ENCODE results near the gene KRT34. TPM values are rescaled to one million over a fixed set of nuclear protein-coding genes. Genes with fewer than 3 reads are reported as not detected.
"Not testable (repeated sequence)": the region's sequence is repeated elsewhere in the genome, so short reads cannot be mapped to it uniquely, and the experiment has no call there.

KRT34 gene
- polyA plus RNA-seq, 5 donors: not detected

DNA sequence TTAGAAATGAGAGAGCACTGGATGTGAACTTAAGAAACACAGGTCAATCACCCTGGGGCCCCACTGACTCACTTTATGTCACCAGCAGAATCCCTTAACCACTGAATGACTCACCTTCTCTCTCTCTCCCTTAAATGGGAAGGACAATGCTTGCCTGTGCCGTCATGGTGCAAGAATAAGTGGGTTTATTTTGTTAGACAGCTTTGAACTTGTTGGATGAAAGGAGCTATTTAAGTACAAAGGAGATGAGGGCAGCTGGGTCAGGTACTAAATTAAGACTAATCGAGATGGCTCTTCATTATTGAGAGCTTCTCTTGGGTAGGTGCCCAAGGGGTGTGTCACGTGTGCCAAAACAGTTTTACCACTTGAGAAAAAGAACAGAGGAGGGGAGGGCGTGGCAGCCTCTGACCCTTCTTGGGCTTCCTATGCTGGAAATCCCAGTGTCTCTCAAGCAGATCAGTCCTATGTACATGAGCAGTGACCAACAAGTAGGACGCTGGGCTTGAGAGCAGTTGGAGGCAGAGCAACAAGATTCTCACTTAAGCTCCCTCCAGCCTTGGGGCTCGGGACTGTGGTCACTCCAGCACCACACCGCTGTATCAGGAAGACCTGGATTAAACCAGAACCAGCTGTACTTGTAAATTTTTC, 22.0 kb upstream of the KRT34 start:
- no peak for DNase-seq

DNA sequence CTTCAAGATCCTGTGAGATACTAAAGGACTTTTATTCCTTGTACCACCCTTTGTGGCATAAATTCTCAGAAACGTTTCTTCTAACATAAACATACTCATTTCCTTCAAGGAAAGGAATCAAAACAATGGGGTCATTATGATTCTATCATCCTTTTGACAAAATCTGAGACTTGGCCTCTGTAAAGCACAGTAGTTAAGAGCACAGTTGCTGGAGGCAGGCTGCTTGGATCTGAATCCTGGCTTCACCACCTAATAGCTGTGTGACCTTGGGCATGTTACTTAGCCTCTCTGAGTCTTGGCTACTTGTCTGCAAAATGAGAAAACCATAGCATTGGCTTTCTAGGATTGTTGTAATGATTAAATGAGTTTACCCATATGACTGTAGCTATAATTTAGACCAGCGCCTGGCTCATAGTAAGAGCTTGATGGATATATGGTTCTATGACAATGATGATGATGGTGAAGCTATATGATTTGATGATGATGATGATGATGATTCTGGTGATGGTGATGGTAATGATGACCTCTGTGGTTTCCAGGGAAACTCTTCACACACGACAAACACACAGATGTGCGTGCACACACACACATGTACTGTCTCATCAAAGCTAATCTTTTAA, 21.4 kb upstream of the KRT34 start:
- DNase-seq: no peak

DNA sequence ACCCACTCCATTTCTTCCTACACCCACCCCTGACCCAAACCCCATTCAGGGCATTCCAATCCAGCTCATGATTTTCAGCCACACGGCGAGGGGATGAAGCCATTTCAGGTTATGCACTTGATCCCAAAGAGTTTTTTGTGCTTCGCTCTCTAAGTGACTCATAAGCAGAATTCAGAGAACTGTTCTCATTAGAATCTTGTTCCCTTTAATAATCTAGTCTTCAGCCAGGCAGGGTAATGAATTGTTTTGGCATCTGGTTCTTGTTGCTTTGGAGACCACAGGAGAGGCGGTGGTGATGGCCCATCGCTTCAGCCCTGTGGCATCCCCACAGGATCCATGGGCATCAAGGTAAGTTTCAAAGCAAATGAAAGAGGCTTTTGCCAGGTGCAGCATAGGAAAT, 20.1 kb upstream of the KRT34 start:
- DNase-seq: no peak

DNA sequence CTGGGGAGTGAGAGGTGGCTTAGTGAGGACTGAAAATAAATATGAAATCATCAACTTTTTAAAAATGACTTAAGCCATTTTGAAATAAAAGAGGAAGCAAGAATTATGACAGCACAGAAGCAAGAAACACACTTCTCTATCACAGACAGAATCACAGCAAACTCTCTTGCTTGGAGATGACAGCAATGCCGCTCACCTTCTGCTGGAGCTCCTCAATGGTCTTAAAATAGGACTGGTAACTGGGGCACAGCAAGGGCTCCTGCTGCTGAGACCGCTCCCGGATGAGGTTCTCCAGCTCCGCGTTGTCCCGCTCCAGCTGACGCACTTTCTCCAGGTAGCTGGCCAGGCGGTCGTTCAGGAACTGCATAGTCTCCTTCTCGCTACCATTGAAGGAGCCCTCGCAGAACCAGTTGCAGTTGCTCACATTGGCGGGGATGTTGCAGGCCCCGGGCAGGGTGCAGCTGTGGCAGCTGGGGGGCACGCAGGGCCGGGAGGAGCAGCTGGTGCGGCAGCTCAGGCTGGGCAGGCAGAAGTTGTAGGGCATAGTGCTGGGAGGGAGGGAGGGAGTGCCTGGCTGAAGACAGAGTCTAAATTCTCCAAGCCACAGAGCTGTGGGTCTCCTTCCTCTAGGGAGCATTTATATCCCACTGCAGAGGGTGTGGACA, 15.0 kb upstream of the KRT34 start, which contains the start of gene KRT31:
KRT31 (minus strand) TSS at position 613 of the 665 bp plus-strand sequence; CDS start at position 544, 69 bp downstream.
- DNase-seq: no peak

GRCh38 chr17:41396340-41396739, 14.2 kb upstream of the KRT34 start:
- no peak for DNase-seq

- no peak for DNase-seq
Observed at GRCh38 chr17:41395611-41396010, 13.5 kb upstream of the KRT34 start.

DNA sequence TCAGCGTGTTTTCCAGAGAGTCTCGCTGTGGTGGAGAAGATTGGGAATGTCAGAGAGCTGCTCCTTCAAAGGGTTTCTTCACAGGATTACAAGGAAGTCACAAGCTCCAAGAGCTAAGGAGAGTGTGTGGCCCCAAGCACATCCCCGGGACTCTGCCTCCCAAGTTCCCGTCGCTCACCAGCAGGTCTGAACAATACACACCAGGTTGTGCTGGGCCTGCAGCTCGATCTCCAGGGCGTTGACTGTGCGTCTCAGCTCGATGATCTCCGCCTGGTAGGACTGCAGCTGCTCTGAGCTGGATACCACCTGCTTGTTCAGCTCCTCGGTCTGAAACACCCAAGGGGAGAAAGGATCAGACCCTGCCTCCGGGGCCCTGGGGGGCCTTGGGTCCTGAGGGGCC, 12.9 kb upstream of the KRT34 start:
- DNase-seq: not testable (repeated sequence)

DNA sequence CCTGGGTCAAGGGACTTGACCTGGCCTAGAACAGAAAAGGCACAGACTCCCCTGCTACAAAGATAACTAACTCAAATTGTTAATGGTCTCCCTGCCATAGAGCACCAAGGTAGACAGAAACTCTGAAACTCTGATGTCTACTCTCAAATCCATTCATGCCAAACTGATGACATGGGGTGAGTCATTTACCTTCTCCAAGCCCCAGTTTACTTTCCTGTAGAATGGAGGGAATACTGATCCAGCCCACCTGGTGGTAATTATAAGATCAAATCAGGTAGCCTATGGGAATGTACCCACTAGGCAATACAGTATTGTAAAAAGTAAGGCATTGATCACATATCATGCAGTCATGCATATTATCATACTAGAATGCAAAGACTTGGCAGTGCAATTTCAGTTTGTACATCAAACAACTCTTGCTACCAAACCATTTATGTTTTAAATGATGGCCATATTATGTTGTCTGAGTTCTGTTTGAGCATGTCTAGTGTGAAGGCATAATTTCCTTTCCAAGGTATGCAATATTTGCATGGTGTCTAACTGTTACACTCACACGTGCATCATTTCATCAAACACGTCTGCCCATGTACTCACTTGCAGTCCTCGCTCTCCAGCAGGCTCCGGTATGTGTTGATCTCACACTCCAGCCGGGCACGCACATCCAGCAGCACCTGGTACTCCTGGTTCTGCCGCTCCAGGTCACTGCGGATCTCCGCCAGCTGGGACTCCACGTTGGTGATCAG, 12.3 kb upstream of the KRT34 start:
- DNase-seq: no peak

- DNase-seq: no peak
Observed at GRCh38 chr17:41393826-41394225, 11.7 kb upstream of the KRT34 start.

DNA sequence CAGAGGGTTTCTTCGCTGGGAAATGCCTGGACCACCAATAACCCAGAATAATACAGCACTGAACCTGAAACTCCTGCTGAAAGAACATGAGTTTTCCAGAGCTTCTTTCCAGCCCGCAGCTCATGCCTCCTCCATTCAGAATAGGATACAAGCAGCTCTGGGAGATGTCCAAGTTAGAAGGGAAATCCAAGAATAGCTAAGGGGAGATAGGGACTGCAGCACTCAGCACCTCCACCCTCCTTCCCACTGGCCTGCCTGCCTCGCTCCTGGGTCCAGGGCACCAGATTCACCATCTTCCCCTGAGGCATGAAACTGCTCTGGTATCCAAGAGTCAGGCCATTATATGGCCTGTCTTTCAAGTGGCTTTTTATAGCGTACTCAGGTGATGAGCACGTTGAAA, 11.2 kb upstream of the KRT34 start:
- DNase-seq: no peak

GRCh38 chr17:41392278-41392677, 10.2 kb upstream of the KRT34 start:
- no peak for DNase-seq

GRCh38 chr17:41391535-41391934, 9.4 kb upstream of the KRT34 start:
- no peak for DNase-seq

- DNase-seq: no peak
Observed at GRCh38 chr17:41390411-41390938, 8.4 kb upstream of the KRT34 start.

GRCh38 chr17:41387670-41388069, 5.6 kb upstream of the KRT34 start:
- no peak for DNase-seq

DNA sequence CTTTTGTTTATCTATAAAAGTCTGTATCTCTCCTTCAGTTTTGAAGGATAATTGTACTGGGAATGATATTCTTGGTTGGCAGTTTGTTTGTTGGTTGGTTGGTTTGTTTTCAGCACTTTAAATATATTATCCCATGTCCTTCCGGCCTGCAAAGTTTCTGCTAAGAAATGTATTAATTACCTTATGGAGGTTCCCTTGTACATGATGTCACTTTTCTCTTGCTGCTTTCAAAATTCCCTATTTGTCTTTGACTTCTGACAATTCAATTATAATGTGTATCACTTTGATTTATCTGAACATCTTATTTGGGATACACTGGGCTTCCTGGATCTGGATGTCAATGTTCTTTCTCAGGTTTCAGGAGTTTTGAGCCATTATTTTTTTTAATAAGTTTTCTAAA, 4.1 kb upstream of the KRT34 start:
- no peak for DNase-seq

DNA sequence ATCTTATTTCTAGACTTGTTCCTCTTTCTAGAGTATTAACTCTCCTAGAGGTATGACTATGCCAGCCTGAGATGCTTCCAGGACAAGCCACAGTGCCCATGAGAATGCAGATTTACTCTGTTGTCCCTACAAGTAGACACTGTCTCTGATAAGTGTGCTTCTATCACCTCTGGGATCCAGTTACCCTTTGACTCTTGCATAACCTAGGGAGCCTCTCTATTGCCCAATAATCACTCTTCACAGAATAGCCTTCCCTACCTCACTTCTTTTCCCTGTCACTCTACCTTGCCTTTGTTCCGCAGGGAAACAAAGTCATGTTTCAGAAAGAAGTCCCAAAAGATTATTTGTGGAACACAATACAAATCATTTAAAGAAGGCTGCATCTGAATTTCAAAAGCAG, 1.6 kb upstream of the KRT34 start:
- no peak for DNase-seq

DNA sequence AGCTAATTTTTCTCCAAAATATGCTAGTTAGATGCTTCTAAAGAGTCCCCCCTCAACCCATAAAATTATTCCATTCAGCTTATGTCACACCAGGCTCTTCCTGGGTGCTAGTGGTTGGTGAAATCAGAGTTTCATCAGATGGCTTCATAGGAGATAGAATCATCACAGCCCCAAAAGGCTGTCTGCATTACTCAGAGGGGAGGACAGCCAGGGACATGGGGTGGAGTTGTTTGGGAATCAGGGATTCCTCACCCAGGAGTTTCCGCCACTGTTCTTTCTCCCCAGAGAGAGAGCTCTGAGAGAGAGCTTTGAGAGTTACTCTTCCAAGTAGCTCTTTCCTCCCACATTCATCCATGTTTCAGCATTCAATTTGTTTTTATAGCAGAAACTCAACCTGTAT, 288 bp upstream of the KRT34 start:
- DNase-seq: no peak

GRCh38 chr17:41380091-41380490, 2.0 kb downstream of the KRT34 start:
- not testable (repeated sequence) for DNase-seq

DNA sequence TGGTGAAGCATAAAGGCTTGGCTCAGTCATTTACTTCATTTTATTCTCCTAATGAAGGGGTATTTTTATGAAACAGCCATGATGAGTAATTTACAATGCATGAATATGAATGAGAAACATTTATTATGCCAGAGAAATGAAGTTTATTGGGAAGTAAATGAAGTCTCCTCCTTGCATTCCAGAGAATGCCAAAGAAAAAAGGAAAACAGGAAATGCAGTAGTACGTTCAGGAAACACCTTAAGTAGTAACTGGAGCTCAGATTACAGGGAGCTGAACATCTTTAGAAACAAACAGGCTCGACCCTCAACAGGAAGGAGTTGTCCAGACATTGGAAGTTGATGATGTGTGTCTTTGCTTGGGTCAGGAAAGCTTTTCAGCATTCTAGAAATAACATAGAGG, 4.6 kb downstream of the KRT34 start:
- DNase-seq: no peak

DNA sequence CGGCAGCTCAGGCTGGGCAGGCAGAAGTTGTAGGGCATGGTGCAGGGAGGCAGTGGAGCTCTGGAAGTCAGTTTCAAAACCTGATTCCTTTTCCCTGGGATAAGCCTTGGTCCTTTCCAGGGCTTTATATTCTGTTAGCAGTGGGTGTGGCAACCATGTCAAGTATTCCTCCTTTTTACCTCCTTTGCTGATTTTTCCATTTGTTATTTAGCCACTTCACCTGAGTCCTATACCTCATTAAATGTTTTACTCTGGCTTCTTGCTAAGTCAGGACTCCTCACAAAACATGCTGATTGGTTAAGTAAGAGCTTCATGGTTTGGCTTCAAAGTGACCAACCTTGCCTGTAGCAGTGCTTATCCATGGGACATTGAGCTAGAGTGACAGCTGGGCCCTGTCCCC, 12.4 kb downstream of the KRT34 start, which contains the start of gene KRT33B:
KRT33B (minus strand) TSS at position 101 of the 400 bp plus-strand sequence; CDS start at position 38, 63 bp downstream.
- DNase-seq: no peak

- no peak for DNase-seq
Observed at GRCh38 chr17:41369023-41369422, 13.1 kb downstream of the KRT34 start.

DNA sequence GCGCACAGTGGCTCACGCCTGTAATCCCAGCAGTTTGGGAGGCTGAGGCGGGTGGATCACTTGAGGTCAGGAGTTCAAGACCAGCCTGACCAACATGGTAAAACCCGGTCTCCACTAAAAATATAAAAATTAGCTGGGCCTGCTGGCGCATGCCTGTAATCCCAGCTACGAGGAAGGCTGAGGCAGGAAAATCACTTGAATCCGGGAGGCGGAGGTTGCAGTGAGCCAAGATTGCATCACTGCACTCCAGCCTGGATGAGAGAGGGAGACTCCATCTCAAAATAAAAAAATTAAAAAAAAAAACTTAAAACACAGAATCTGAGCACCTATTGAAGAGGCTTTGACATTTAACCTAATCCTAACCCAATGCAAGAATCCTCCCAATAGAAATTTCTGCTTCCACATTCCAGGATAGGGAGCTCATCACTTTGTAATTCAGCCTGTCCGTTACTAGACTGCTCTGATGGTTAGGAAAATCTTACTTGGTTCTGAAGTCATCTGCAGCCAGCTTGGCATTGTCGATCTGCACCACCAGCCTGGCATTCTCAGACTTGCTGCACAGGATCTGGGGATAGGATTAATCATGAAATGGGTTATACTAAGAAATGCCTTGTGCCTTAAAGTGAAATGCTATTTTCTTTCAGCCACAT, 14.6 kb downstream of the KRT34 start:
- DNase-seq: no peak
